OCI-LY3 (cell line): Measurements from ENCODE around the gene INTS11.

Experiments
- H2AFZ ChIP-seq: fragments of 200-600, 300-600 bp; shearing (Covaris generic); 2 replicates; pipeline ENCODE4 v1.6.0; 2014; ENCODE audit warnings: antibody characterized with exemption, low read depth, low read length
- H3K27ac ChIP-seq: fragments of 200-600, 300-600 bp; sonication (generic); 2 replicates; pipeline ENCODE4 v1.5.1; 2014; ENCODE audit warnings: mild to moderate bottlenecking, low read length, moderate library complexity, mixed read lengths
- H3K27me3 ChIP-seq: fragments of 200-600, 300-600 bp; sonication (generic); 2 replicates; pipeline ENCODE4 v1.6.1; 2014; ENCODE audit warnings: low read depth, low read length, mixed read lengths
- H3K36me3 ChIP-seq: fragments of 200-600, 300-600 bp; sonication (generic); replicated peaks from 2 replicates; pipeline ENCODE3; 2014; ENCODE audit warnings: low read depth, low read length, mixed read lengths
- H3K4me1 ChIP-seq: fragments of 300-600, 200-600 bp; sonication (generic); 2 replicates; pipeline ENCODE4 v1.6.1; 2014; ENCODE audit warnings: low read length, mixed read lengths
- H3K4me2 ChIP-seq: fragments of 200-600, 300-600 bp; sonication (generic); 2 replicates; pipeline ENCODE4 v1.6.1; 2014; ENCODE audit warnings: low read length, mixed read lengths
- H3K4me3 ChIP-seq: fragments of 300-600, 200-600 bp; sonication (generic); 2 replicates; pipeline ENCODE4 v1.5.1; 2014; ENCODE audit warnings: antibody characterized with exemption, mild to moderate bottlenecking, low read length, moderate library complexity
- H3K79me2 ChIP-seq: fragments of 300-600, 200-600 bp; shearing (Covaris generic); 2 replicates; pipeline ENCODE4 v1.6.1; 2014; ENCODE audit warnings: mild to moderate bottlenecking, low read length, mixed read lengths
- H3K9ac ChIP-seq: fragments of 300-600, 200-600 bp; shearing (Covaris generic); 2 replicates; pipeline ENCODE4 v1.6.0; 2014; ENCODE audit warnings: mild to moderate bottlenecking, low read length, moderate library complexity
- H3K9me3 ChIP-seq: fragments of 200-600, 300-600 bp; shearing (Covaris generic); 2 replicates; pipeline ENCODE4 v1.6.1; 2014; ENCODE audit warnings: low read length, mixed read lengths; ENCODE audit not compliant: insufficient read depth
- H4K20me1 ChIP-seq: fragments of 200-600, 300-600 bp; sonication (generic); 2 replicates; pipeline ENCODE4 v1.6.1; 2016; ENCODE audit warnings: low read length, mixed read lengths; ENCODE audit not compliant: insufficient read depth
- CTCF ChIP-seq: fragments of 200-600, 300-600 bp; sonication (generic); IDR thresholded peaks from 2 replicates; pipeline ENCODE4 v1.5.1; 2014; ENCODE audit warnings: antibody characterized with exemption, low read length, low read depth
- EZH2phosphoT487 ChIP-seq: fragments of 200-600 bp; shearing (Covaris generic); IDR thresholded peaks from 2 replicates; pipeline ENCODE4 v1.6.1; 2018; ENCODE audit warnings: antibody characterized with exemption, mixed run types, low read depth

The INTS11 gene

GRCh38 chr1:1273209-1273511, 51.3 kb downstream of the INTS11 start:
- H4K20me1 ChIP-seq = peaks cover 33% of the 10 kb centered on the region
- H3K27ac ChIP-seq = peak overlapping the region; percentile 17; the same call in 1 of the 2 replicates
- H3K36me3 ChIP-seq = peaks cover 13% of the 10 kb centered on the region
- H2AFZ ChIP-seq = no peak overlapping the region
- H3K27me3 ChIP-seq = no peaks in the 10 kb centered on the region
- peaks cover 19% of the 10 kb centered on the region for H3K4me1 ChIP-seq
- peak overlapping the region; percentile 85 for H3K9ac ChIP-seq
- peaks cover 55% of the 10 kb centered on the region for H3K79me2 ChIP-seq
- H3K9me3 ChIP-seq = no peaks in the 10 kb centered on the region
- no peak for TF ChIP-seq EZH2phosphoT487
- TF ChIP-seq CTCF = no peak
- peak overlapping the region; percentile 98 for H3K4me3 ChIP-seq
- peak overlapping the region; percentile 98 for H3K4me2 ChIP-seq

DNA sequence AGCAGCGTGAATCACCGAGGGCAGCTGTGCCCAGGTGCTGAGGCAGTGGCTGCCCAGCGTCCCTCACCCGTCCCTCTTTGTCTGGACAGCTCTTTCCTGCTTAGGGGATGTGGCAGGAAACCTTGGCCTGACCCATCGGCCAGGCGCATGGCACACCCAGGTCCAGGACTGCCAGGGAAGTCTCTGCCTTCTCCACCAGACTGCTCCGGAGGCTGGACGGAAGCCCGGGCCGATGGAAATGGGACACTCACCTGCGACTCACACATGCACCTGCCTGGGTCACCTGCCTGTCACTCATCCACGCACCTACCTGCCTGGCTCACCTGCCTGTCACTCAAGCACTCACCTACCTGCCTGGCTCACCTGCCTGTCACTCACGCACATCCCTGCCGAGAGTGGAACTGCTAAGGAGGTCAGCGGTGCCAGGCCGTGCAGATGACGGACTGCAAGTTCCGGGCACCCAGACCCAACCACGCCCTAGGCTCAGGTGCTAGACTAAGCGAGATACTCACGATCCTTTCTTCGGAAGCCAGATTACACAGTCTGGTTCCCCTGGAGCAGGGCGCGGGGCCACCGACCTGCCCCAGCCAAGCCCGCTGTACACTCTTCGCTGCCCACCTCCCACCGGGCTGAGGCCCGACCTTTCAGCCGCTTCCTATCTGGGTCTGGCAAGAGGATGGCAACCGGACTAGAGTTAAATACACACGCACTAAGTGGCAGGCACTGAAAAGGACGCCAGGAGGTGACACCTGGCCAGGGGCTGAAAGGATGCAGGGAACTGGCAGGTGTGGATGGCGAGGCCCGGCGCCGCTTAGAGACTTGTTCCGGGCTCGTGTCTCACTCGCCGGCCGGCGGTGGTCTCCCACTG, 51.9 kb downstream of the INTS11 start:
- H3K79me2 ChIP-seq = peaks cover 61% of the 10 kb centered on the region
- TF ChIP-seq EZH2phosphoT487 = no peak
- TF ChIP-seq CTCF = no peak
- H3K4me3 ChIP-seq = peak overlapping the region; percentile 98

DNA sequence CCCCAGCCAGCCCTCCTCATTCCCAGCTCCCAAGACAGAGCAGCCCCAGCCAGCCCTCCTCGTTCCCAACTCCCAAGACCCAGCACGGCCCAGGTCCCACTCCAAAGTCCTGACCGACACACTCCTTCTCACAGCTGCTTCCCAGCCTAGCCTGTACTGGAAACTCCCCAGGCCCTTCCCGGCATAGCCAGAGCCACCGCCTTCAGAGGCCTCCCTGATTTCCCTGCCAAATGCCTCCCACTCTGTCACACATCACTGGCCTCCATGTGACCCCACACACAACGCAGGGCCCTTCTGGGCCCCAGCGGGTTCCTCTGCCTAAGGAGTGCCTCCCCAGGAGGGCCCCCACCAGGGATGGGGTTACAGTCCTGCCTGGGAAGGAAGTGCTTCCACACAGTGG, 53.6 kb downstream of the INTS11 start:
- H3K27me3 ChIP-seq = no peaks in the 10 kb centered on the region
- no peak overlapping the region for H3K27ac ChIP-seq
- H3K9ac ChIP-seq = no peak overlapping the region
- H3K4me3 ChIP-seq = no peak overlapping the region
- H3K79me2 ChIP-seq = peaks cover 69% of the 10 kb centered on the region
- no peaks in the 10 kb centered on the region for H3K9me3 ChIP-seq
- H2AFZ ChIP-seq = no peak overlapping the region
- H3K4me2 ChIP-seq = no peak overlapping the region
- H3K36me3 ChIP-seq = peaks cover 23% of the 10 kb centered on the region
- TF ChIP-seq CTCF (no peak), EZH2phosphoT487 (no peak)
- H4K20me1 ChIP-seq = peaks cover 33% of the 10 kb centered on the region
- peaks cover 19% of the 10 kb centered on the region for H3K4me1 ChIP-seq

More for the DNA sequence above, 51.9 kb downstream of the INTS11 start:
- peak overlapping the region; percentile 17; the same call in 1 of the 2 replicates for H3K27ac ChIP-seq
- peaks cover 15% of the 10 kb centered on the region for H3K36me3 ChIP-seq
- no peaks in the 10 kb centered on the region for H3K9me3 ChIP-seq
- peaks cover 33% of the 10 kb centered on the region for H4K20me1 ChIP-seq
- peaks cover 19% of the 10 kb centered on the region for H3K4me1 ChIP-seq
- no peak overlapping the region for H2AFZ ChIP-seq
- H3K27me3 ChIP-seq = no peaks in the 10 kb centered on the region
- H3K4me2 ChIP-seq = peak overlapping the region; percentile 98
- H3K9ac ChIP-seq = peak overlapping the region; percentile 85

DNA sequence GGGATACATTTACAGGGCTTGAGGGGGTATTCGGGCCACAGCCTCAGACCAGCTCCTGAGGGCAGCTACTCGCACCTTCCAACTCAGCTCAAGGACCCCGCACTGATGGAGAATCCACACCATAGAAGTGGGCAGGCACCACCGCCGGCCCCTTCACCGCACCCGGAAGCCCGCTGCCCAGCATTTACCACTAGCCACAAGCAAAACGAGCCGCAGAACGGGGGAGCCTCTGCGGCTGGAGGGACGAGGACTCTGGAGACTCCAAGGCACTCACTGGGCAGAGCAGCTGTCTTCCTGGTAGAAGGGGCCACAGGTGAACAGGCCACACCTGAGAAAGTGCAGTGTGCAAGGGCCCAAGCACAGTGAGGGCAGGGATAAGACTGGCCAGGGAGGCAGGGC, 56.2 kb downstream of the INTS11 start:
- H3K4me1 ChIP-seq = peaks cover 15% of the 10 kb centered on the region
- no peaks in the 10 kb centered on the region for H3K27me3 ChIP-seq
- peaks cover 36% of the 10 kb centered on the region for H4K20me1 ChIP-seq
- H3K27ac ChIP-seq = no peak overlapping the region
- no peak overlapping the region for H3K4me2 ChIP-seq
- TF ChIP-seq EZH2phosphoT487 = no peak
- no peak for TF ChIP-seq CTCF
- H3K4me3 ChIP-seq = no peak overlapping the region
- H3K36me3 ChIP-seq = peaks cover 28% of the 10 kb centered on the region
- H3K9me3 ChIP-seq = no peaks in the 10 kb centered on the region
- peaks cover 72% of the 10 kb centered on the region for H3K79me2 ChIP-seq
- H3K9ac ChIP-seq = no peak overlapping the region
- H2AFZ ChIP-seq = no peak overlapping the region
